Left lung (tissue), 10 donors: ENCODE data around the gene CSGALNACT2. TPM values are rescaled to one million over a fixed set of nuclear protein-coding genes. Genes with fewer than 3 reads are reported as not detected.

ENCODE experiments used
- ATAC-seq: fragments of 200-7000 bp; cut with Tn5 transposase; one replicate; pipeline ENCODE4 v1.9.1; 2020; ENCODE audit warnings: moderate library complexity
- DNase-seq, 4 donors: peaks; one replicate each; pipeline ENCODE4 v3.0.0-alpha.2; 2013 to 2020
- H3K27ac ChIP-seq, 2 donors: fragments of 200-600 bp; sonication (generic) in 1 of 2; one replicate each; pipeline versions ENCODE4 v1.5.0 to v1.8.0; 2020 to 2021
- H3K27me3 ChIP-seq, 2 donors: fragments of 200-600 bp; sonication (generic) in 1 of 2; one replicate each; pipeline versions ENCODE4 v1.5.0 to v1.8.0; 2020 to 2021
- H3K36me3 ChIP-seq, 2 donors: fragments of 200-600 bp; sonication (generic) in 1 of 2; one replicate each; pipeline versions ENCODE4 v1.5.0 to v1.8.0; 2020 to 2021
- H3K4me1 ChIP-seq, 2 donors: fragments of 200-600 bp; one replicate each; pipeline ENCODE4 v1.8.0; 2021
- H3K4me3 ChIP-seq, 2 donors: fragments of 200-600 bp; sonication (generic) in 1 of 2; one replicate each; pipeline versions ENCODE4 v1.5.0 to v1.8.0; 2020 to 2021; ENCODE audit warnings: mild to moderate bottlenecking in 1 of 2
- H3K9me3 ChIP-seq, 2 donors: fragments of 200-600 bp; sonication (generic) in 1 of 2; one replicate each; pipeline versions ENCODE4 v1.5.0 to v1.8.0; 2020 to 2021
- intact Hi-C, 2 donors: fragments of 100-400 bp; cut with DNase I; formaldehyde crosslinking; loops; one replicate each; pipeline versions ENCODE4 v1.11.2 to v1.14.2; 2022
- polyA plus RNA-seq, 6 donors: library from polyadenylated mRNA; unstranded; fragments of 120-200 nt; gene quantifications; one replicate each; pipeline ENCODE4 v1.2.1, GENCODE V29; 2013; ENCODE audit not compliant: insufficient read length in 6 of 6
- total RNA-seq, 2 donors: library from RNA; stranded (reverse); fragmentation: NEBNext Ultra II Directional; extraction: Animal tissue kit (Norgen Biotek cat#: 25700); gene quantifications; one replicate each; pipeline ENCODE4 v1.2.1, GENCODE V29; 2021
- TF ChIP-seq, protein P1 (sequence below), 2 donors: fragments of 200-600 bp; sonication (generic) in 1 of 2; IDR thresholded peaks; one replicate each; pipeline versions ENCODE4 v1.5.0 to v1.8.0; 2021; ENCODE audit warnings: antibody characterized with exemption in 2 of 2
- donor health status: DM: no; HTN: yes; CAD: no.
- donor health status: DM: no; HTN: no; CAD: no.

CSGALNACT2 gene
- total and polyA plus RNA-seq, 8 donors, result 31.4 to 45.0 (median 36.6) TPM

DNA sequence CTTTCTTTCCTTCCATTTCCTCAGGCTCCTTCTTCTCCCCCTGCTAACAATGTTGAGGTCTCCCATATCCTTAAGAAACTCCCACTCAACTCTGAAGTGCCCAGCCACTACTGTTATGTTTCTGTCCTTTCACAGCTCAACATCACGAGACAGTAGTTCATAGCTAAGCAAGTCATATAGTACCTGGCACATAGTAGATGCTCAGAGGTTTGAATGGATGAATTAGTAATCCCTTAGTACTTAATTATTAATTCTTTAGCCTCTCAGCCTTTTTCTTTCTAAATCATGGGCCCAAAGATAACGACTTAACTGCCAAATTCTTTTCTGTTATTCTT is 22.6 kb downstream of the CSGALNACT2 start:
- H3K27me3 ChIP-seq, result no peaks in the 10 kb centered on the region
- peaks cover 12 to 55% of the 10 kb centered on the region in 2 donors for H3K4me1 ChIP-seq
- no peak overlapping the region for H3K4me3 ChIP-seq
- peaks cover 0 to 36% of the 10 kb centered on the region in 2 donors for H3K36me3 ChIP-seq
- TF ChIP-seq, protein P1, sequence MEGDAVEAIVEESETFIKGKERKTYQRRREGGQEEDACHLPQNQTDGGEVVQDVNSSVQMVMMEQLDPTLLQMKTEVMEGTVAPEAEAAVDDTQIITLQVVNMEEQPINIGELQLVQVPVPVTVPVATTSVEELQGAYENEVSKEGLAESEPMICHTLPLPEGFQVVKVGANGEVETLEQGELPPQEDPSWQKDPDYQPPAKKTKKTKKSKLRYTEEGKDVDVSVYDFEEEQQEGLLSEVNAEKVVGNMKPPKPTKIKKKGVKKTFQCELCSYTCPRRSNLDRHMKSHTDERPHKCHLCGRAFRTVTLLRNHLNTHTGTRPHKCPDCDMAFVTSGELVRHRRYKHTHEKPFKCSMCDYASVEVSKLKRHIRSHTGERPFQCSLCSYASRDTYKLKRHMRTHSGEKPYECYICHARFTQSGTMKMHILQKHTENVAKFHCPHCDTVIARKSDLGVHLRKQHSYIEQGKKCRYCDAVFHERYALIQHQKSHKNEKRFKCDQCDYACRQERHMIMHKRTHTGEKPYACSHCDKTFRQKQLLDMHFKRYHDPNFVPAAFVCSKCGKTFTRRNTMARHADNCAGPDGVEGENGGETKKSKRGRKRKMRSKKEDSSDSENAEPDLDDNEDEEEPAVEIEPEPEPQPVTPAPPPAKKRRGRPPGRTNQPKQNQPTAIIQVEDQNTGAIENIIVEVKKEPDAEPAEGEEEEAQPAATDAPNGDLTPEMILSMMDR (IDR thresholded peaks at IDR 0.05), result no peak
- ATAC-seq, result peak; percentile 32
- intact Hi-C loops, result no loop called here
- no peaks in the 10 kb centered on the region for H3K9me3 ChIP-seq
- DNase-seq, result no peak
- peak overlapping the region; percentile 17 to 69 for H3K27ac ChIP-seq

DNA sequence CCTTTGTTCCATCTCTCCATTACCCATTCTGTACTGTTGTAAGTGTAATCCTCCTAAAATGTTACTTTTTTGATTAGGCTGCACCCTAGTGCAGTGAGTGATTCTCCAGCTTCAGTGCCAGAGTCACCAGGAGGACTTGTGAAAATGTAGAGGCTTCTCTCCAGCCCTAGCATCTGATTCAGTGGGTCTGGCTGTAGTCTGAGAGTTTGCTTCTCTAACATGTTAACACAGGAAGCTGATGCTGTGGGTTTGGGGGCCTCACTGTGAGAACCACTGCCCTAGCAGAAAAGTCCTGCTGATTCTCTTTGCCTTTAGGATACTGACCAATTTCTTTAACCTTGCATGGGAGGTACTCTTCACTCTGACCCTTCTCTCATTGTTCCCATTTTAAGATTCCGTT is 24.4 kb downstream of the CSGALNACT2 start:
- TF ChIP-seq, protein P1 (IDR thresholded peaks at IDR 0.05), result no peak
- Histone ChIP-seq H3K4me1 (peaks cover 3 to 60% of the 10 kb centered on the region in 2 donors), H3K4me3 (no peak overlapping the region), H3K27ac (peak overlapping the region in 1 of 2 donors; percentile 26), H3K27me3 (no peaks in the 10 kb centered on the region), H3K36me3 (peaks cover 0 to 36% of the 10 kb centered on the region in 2 donors), H3K9me3 (no peaks in the 10 kb centered on the region)
- no peak for DNase-seq
- no peak for ATAC-seq
- intact Hi-C loops, result no loop called here

DNA sequence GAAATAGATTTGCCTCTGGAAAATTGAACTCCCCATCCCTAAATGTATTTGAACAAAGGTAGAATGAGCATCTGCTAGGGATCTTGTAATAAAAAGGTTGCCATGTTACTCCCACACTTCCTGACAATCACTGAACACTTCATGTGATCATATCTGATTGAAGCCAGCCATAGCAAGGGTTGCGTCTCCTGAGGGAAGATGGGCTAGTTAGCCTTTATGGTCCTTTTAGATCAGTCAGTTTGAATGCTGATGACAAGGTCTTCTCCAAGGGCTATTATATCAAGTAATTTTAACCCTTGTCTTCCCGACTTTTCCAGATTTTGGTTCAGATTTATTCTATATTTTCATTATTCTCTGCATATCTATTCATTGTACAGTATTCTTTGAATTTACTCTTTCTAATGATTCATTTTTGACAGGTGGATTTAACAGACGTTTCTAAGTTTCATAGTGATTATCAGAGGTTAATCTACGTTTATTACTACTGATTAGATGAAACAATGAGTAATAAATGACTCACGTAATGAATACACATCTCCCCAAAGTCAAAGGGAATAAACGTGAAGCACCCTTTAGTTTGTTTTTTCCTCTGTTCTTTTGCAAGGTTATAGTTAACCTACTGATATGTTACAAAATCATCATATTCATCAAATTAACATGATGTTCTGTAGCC is 28.1 kb downstream of the CSGALNACT2 start:
- peaks cover 0 to 46% of the 10 kb centered on the region in 2 donors for H3K4me1 ChIP-seq
- no peak for ATAC-seq
- peaks cover 0 to 41% of the 10 kb centered on the region in 2 donors for H3K36me3 ChIP-seq
- H3K4me3 ChIP-seq, result no peak overlapping the region
- intact Hi-C loops, result no loop called here
- DNase-seq, result no peak
- H3K27ac ChIP-seq, result peak overlapping the region in 1 of 2 donors; percentile 75
- TF ChIP-seq, protein P1 (IDR thresholded peaks at IDR 0.05), result no peak
- H3K27me3 ChIP-seq, result no peaks in the 10 kb centered on the region
- H3K9me3 ChIP-seq, result no peaks in the 10 kb centered on the region

DNA sequence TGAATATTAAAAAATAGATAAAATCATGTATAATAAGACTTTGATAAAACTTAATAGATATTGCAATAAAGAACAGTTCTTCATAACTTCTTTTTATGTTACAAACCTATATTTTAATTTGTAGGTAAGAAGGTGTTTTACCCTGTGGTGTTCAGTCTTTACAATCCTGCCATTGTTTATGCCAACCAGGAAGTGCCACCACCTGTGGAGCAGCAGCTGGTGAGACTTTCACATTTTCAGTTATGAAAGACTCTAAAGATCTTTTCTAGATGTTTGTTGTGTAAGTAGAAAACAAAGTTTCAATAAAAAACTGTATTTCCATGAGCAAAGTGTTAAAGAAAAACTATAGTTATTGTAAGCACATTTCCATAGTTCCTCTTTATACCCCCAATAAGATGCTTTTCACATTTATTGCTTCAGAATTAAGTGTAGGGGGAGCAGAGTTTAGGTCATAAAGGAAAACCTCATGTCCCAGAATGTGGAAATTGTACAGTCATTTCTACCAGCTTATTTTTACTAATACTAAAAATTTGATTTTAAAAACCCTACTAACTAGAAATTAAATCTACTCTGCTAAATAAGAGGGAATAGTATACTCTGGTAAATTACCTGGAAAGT is 28.7 kb downstream of the CSGALNACT2 start:
- DNase-seq (no peak), ATAC-seq (no peak)
- Histone ChIP-seq H3K27ac (peak overlapping the region in 1 of 2 donors; percentile 75), H3K4me1 (peaks cover 0 to 46% of the 10 kb centered on the region in 2 donors), H3K36me3 (peaks cover 0 to 36% of the 10 kb centered on the region in 2 donors), H3K4me3 (no peak overlapping the region), H3K27me3 (no peaks in the 10 kb centered on the region), H3K9me3 (no peaks in the 10 kb centered on the region)
- TF ChIP-seq, protein P1 (IDR thresholded peaks at IDR 0.05), result no peak
- intact Hi-C loops, result no loop called here

DNA sequence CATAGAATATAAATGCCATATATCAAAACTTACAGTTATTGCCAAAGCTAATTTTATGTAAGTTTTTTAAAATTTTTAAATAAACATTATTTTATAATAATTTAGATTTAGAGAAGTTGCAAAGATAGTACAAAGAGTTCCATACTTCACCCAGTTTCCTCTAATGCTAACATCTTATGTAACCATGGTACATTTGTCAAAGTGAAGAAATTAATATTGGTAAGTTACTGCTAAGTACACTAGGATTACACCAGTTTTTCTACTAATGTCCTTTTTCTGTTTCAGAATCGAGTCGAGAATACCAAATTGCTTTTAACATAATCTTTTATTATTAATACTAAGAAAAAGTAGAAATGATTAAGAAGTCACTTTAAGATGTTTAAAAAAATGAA is 29.2 kb downstream of the CSGALNACT2 start:
- DNase-seq (no peak), ATAC-seq (no peak)
- intact Hi-C loops, result no loop called here
- peak overlapping the region in 1 of 2 donors; percentile 75 for H3K27ac ChIP-seq
- no peak overlapping the region for H3K4me3 ChIP-seq
- TF ChIP-seq, protein P1 (IDR thresholded peaks at IDR 0.05), result no peak
- peaks cover 0 to 36% of the 10 kb centered on the region in 2 donors for H3K36me3 ChIP-seq
- peaks cover 0 to 46% of the 10 kb centered on the region in 2 donors for H3K4me1 ChIP-seq
- no peaks in the 10 kb centered on the region for H3K27me3 ChIP-seq
- no peaks in the 10 kb centered on the region for H3K9me3 ChIP-seq
